GM18873 (cell line): ENCODE data around the gene GALNT10.
"Not testable (repeated sequence)": the region's sequence is repeated elsewhere in the genome, so short reads cannot be mapped to it uniquely, and the experiment has no call there.

Source experiments
- ATAC-seq: cut with Tn5 transposase; IDR thresholded peaks from one replicate; pipeline ENCODE4 v1.9.1; 2021; ENCODE audit warnings: mild to moderate bottlenecking, moderate library complexity, moderate number of reproducible peaks; ENCODE audit not compliant: unreplicated experiment, low FRiP score

Gene GALNT10

DNA sequence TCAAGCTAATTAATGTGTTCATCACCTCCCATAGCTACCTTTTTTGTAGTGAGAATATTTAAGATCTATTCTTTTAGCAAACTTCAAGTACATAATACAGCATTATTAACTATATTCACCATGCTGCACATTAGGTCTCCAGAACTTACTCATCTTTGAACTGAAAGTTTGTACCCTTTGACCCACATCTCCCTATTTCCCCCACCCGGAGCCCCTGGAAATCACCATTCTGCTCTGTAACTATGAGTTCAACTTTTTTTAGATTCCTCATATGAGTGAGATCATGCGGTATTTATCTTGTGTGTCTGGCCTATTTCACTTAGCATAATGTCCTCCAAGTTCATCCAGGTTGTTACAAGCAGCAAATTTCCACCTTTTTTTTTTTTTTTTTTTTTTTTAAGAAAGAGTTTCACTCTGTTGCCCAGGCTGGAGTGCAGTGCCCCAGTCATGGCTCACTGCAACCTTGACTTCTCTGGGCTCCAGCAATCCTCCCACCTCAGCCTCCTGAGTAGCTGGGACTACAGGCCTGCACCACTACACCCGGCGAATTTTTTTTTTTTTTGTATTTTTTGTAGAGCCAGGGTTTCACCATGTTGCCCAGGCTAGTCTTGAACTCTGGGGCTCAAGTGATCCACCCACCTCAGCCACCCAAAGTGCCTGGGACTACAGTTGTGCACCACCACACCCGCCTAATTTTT is 154.9 kb downstream of the GALNT10 start:
- peak; percentile 77 for ATAC-seq

DNA sequence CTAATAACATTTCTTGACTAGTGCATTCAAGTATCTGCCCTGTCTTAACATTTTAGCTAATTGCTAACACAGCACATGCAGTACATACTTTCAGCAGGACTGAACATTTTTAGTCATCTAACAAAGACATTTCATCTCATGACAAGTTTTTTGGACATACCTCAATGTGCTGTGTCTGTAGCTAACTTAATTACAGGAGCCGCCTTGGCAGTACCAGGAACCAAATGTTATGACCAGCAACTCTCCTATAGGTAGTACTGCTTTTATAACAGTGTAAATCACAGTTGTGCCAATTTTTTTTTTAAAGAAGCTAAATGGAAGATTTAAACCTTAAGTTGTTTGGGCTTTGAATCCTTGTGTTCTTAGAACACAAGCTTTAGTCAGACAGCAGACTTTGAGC is 155.9 kb downstream of the GALNT10 start:
- no peak for ATAC-seq

DNA sequence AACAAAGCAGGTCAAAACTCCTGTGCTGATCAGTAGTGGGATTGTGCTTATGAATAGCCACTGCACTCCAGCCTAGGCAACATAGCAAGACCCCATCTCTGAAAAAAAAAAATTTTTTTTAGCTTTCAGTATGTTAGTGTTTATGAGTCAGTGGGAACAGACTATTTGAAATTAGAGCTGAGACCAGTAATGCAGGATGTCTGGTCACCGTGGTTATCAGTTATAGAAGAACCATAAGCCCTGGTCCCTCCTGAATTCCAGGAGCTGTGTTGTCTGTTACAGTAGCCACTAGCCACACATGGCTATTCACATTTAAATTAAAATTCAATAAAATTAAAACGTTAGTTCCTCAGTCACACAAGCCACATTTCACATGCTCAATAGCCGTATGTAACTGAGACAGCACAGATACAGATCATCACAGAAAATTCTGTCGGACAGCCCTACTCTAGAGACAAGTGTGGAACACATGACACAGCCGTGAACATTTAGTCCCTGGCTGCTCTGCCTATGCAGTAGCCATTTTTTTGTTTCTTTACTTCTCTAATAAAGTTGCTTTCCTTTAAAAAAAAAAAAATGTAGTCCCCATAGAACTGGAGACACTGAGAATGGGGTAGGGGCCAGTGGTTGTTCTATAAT is 159.2 kb downstream of the GALNT10 start:
- ATAC-seq, result no peak

DNA sequence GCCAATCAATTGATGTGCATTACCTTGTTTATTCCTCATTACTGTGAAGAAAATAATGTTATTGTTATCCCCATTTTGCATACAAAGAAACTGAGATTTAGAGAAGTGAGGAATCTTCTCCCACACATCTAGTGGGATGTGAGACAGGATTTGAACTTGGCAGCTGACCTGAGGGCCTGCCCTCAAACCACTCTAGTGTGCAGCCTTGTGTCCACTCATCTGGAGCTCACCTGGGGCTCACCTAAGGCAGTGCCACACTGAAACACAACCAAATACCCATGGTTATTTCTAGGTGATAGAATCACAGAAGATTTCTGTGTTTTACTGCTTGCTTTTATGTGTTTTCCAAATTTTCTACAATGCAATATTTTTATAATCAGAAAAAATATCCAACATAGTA is 160.6 kb downstream of the GALNT10 start:
- no peak for ATAC-seq

DNA sequence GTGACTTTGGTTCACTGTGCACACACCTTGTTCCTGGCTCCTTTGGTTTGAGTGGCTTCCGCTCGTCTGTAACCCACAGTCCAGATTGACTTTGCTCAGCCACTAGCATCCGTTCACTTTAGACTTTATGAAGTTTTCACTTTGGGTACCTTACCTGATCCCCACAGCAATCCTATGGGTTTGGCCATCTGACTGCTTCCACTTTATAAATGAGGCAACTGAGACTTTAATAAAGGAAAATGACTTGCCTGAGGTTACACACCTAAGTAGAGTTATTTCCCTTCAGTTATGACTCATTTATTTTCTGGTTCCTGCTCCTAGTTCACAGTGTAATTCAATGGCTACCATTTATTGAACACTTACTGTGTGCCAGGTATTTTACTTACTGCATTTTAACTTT is 161.0 kb downstream of the GALNT10 start:
- ATAC-seq, result peak; percentile 68

DNA sequence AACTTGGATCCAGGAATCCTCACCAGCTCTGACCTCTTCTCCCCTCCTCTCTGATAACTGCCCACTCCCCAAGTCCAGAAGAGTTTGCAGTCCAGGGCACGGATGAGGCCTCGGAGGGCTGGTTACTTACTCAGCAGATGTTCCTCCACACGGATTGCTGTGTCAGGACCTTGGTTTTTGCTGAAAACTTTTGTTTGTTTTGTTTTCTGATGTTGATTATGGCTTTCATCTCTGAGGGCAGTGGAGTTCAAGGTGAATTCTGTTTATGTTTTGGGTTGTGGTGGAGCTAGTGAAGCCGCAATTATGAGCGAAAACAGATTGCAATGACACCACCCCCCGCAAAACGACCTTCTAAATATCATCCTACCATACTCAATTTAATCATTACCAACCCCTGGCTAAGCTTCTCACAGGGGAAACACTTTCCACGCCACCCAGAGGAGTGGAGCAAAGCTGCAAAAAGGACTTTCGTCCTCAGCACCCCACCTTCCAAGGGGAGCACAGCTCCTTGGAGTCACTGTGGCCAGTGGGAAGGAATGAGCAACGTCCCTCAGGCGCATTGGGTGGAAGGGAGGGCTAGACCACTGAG is 162.5 kb downstream of the GALNT10 start:
- no peak for ATAC-seq

DNA sequence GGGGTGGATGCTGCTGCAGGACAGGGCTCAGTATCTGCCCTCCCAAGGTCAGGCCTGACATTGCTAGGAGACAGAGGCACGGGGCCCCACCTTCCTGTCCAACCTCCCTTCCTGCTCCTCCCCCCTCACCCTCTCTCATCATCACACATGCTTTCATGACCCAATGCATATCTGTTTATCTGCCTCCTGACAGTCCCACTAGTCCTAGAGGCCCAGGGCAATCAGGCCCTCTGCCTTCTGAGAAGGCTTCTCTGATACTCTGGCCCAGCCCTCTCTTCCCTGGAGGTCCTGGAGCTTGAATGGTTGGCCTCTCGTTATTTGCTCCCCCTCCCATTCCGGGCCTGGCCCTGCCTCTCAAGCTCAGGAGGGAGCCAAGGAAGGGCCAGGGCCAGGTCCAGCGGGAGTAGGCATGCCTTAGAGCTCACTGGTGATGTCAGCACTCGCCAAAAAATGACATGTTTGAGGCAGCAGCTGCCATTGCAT is 164.6 kb downstream of the GALNT10 start:
- no peak for ATAC-seq

DNA sequence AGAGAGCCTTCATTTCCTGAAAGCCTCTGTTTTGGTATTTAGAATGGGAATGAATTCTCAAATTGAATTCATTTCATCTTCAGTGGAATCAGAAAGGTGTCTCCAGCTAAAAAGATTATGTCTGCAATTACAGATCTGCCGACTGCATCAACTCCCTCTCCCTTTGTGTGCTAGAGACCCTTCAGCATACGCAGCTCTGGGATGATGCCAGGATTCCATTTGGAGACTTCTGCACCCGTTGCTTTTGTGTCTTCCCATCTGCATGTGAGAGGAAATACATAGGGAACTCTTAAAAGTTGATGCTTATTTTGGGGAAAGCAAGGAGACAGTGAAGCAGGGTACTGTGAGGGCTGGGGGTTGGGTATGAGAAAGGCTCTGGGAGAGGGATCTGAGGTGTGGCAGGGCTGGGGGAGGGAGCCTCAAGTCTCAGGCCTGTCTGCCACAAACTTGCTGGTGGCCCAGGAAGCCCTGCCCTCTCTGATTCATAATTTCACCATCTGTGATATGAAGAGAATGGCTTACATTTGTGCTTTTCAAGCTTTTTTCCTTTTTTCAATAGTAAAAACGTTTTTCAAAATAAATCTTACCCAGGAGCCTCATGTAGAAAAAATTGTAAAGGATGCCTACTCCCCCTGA is 165.6 kb downstream of the GALNT10 start:
- ATAC-seq, result no peak

DNA sequence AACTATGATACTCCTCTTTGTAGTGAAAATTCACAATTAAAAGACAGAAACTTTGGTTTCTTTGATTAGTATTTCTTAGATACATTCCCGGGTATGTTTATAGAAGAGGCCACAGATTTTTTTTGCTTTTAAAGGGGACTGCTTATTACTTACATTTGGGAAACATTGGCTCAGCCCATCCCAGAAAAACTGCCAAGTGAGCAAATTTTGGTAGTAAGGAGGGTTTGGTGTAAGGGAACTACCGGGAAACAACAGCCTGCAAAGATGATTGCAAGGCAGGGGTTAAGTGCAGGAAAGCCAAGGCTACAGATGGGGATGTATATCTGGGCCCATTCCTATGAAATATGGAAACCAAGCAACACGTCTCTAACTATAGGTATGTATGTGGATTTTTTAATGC is 166.4 kb downstream of the GALNT10 start:
- ATAC-seq, result no peak

DNA sequence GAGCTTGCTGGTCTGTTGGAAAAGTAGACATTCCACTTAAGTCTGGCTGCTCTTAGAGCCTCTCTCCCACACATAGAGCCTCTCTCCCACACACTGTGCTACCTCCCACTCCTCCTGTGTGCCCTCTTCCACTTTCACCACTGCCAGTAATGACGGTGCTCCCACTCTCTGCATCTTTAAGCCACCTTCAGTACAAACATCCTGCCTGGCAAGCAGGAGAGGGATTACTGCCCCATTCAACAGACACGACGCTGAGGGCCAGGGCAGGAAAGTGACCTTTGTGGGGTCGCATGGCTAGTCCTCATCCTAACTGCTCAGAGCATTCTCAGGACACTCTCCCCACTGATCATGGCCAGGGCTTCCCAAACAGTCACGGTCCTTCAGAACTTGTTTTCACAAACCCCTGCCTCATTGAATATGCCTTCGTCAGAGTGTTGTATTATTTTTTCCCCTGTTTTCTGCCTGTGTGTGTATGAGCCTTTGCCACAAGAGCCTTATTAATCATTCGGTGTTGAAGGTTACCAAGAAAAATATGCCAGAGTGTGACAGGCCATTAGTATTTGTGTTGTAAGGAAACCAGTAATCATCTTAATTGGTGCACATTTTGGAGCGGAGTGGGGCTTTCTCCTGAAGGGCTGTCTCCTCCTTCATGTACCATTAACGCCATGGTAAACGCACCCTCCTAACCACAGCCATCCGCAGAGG is 168.1 kb downstream of the GALNT10 start:
- no peak for ATAC-seq

DNA sequence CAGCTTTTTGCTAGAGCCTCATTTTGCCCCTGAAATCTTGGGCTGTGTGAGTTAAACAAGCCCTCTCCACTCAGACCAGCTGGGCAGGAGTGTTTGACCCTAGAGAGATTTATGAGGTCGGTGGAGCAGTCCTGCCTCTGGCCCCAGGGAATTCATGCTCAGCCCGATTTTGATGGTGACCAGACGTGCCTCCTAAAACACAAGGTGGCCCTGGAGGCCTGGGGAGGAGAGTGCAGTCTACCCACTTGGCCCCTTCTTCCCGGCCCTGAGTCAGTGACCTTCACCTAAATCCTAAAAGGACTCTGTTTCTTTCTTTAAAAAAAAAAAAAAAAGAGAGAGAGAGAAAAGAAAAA is 168.7 kb downstream of the GALNT10 start:
- ATAC-seq, result no peak

DNA sequence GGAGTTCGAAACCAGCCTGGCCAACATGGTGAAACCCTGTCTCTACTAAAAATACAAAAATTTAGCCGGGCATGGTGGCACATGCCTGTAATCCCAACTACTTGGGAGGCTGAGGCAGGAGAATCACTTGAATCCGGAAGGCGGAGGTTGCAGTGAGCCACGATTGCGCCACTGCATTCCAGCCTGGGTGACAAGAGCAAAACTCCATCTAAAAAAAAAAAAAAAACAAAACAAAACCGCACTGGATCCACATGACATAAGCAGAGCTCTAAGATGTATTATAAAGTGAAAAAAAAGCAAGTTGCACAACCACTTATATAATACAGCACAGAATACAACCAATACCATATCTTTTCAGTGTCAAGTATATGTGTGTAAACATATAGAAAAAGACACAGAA is 169.7 kb downstream of the GALNT10 start:
- not testable (repeated sequence) for ATAC-seq

DNA sequence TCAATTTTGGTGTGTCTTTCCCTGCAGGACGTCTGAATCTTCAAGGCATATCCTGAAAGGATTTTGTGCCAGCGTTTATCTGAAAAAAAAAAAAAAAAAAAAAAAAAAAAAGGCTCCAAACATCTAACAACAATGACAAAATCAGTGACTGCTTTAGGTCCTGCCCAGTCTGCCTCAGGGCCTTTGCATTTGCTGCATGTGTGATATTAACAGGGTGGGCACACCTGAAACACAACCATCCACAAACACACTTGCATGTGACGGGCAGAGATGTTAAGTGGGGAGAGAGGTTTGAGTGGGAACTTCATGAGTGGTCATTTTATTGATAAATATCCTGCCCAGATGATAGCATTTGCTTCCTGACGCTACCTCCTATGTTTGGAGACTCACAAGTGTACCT is 172.9 kb downstream of the GALNT10 start:
- ATAC-seq, result no peak

DNA sequence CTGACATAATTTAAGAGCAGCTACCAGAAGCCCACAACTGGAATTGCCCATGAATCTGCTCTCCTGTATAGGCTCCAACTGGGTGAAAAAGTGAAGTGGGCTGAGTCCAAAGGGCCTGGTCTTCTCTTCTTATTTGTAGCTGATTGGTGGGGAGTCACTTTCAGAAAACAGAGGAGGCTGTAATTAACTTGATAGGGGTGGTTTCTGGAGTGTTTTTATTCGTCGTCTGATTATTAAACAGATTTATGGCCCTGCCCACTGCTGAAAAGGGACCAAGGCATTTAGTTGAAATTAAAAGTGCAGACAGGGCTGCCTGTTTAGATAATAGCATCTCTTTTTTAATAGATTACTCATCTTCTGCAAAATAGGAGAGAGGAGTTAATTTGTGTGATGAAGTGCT is 174.2 kb downstream of the GALNT10 start:
- no peak for ATAC-seq

DNA sequence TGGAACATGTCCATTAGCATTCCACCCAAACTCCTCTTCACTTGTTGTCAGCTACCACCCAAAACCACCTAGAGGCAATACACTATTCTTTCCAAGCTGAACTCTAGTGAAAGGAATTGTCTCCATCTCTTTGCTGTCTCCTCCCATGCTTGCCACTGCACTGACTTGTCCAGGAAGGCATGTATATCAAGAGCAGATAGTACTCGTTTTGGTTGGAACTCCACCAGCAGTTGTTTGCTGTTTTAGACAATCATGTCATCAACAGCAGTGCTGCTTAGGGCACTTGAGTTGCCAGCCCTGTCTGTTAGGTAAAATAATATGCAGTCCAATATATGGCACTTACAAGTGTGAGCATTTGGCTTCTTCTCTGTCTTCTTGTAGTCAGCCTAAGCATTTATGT is 175.3 kb downstream of the GALNT10 start:
- no peak for ATAC-seq

DNA sequence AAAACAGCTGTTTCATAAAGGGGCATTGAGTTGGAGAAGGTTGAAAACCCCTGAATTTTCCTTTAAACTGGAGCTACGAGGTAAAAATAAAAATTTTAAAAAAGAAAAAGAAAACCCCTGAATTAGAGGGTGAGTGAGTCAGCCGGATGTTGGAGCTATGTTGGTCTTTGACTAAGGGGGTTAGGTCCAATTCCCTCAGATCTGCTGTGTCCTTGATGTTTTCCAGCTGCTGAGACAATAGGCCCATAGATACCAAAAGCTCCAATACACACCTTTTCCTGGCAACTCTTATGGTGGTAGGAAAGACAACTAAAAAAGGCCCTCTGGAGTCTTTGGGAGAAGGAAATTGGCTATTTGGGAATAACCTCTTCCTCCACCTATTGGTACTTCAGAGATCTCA is 175.8 kb downstream of the GALNT10 start:
- ATAC-seq, result no peak

DNA sequence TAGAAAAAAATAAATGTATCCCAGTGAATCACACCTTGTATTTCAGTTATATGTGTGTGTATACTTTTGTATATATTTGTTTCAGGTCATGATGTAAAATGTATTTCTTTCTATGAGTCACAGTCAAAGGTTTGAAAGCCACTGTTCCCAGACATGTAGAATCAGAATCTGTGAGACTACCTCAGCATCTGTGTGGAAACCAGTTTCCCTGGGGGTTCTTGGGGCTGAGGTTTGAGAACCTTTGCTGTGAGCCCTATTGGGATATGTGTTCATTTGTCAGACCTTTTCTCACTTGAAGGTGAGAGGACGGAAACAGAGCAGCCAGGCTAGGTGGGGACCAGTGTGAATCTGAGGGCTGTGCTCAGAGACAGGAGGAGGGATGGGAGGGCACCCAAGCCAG is 176.6 kb downstream of the GALNT10 start:
- ATAC-seq, result no peak

DNA sequence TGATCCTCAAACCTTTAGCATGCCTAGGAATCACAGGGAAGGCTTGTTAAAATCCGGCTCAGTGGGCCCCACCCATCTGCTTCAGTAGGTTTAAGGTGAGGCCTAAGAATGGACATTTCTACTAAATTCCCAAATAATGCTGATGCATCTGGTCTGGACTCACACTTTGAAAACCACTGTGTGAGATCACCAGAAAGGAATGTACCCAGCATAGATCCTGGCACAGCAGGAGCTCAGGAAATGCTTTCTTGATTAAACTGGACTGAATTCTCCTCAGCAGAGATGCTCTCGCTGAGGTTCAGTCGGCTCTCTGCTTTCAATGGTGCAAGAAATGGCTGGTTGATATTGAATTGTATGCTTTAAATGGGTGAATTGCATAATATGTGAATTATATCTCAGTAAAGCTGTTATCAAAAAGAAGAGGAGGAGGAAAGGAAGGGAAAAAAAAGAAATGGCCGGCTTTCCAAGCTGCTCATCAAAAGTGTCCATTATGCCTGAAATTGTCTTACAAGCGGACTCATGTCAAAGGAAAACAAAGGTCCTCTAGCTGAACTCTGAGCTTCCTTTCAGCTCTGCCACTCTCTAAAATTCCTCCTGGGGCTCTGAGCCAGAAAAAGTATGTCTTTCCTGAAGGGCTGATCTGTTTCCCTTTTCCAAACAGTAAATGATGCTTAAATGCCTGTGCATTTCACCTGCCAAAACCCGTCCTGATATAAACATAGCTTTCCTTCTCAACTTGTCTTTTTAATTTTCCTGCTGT is 177.7 kb downstream of the GALNT10 start:
- ATAC-seq, result no peak

DNA sequence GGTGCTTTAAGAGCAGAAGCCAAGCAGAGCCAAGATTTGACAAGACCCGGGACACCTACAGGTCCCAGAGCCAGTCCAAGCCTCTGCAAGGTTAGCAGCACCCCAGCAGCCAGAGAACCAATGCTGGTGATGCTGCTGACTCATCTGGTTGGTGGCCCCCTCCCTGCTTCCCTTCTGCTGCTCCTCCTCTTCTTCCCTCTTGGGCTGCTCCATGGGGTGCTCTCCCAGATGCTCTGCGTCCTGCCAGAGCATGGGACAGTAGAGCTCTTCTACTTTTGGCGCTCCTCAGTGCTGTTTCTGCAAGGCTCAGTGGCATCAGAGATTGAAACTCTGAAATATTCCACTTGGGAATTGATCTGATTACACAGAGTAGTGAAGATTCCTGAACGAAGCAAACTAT is 179.1 kb downstream of the GALNT10 start:
- ATAC-seq, result no peak

DNA sequence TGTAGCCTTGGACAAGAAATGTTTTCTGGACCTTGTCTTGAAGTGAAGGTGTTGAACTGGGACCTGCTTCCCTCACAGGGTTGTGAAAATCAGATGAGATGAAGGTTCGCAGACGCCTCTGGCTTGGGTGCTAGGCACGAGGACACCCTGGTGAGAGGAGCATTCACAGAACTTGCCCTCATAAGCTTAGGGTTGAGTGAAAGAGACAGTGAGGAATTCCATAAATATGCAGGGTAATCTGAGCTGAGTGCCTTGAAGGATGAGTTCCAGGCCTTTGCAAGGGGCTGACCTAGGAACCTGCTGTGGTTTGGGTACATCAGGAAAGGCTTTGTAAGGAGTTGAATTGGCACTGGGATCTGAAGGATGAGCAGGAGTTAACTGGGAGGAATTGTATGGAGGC is 179.6 kb downstream of the GALNT10 start:
- ATAC-seq, result no peak
